GM12891 (cell line): ENCODE measurements around the gene CXCR1.

Experiments
- PAX5 ChIP-seq: IDR thresholded peaks from 2 replicates; pipeline ENCODE4 v1.6.1; 2011; ENCODE audit warnings: low read length, moderate library complexity, mild to moderate bottlenecking; ENCODE audit not compliant: insufficient read depth, severe bottlenecking
- POLR2A ChIP-seq: IDR thresholded peaks from 2 replicates; pipeline ENCODE4 v1.6.1; 2011; ENCODE audit warnings: low read depth, low read length, control low read depth
- POLR2AphosphoS5 ChIP-seq: IDR thresholded peaks from 2 replicates; pipeline ENCODE4 v1.6.1; 2011; ENCODE audit warnings: low read depth, low read length, control low read depth
- POU2F2 ChIP-seq: IDR thresholded peaks from 2 replicates; pipeline ENCODE4 v1.6.1; 2011; ENCODE audit warnings: low read depth, mild to moderate bottlenecking, control low read depth, low read length, moderate library complexity
- SPI1 ChIP-seq: IDR thresholded peaks from 2 replicates; pipeline ENCODE4 v1.6.1; 2011; ENCODE audit warnings: low read depth, low read length, control low read depth

DNA sequence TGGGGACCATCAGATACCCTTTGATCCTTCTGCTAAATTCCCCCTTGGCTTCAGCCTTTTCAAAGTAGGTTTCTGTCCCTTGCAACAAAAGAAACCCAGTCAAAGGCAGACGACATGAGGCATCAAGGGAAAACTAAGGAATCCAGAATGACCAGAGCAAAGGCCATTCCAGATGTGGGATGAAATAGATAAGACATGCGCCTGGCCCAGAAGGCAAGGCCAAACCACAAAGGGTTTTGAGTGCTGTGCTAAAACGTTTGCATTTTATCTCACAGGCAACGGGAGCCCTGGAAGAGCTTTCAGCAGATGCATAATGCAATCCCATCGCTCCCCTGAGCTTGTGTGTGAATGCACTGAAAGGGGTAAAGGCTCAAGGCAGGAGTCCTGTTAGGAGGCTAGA lies 17.7 kb downstream of the CXCR1 start:
- no peak for TF ChIP-seq SPI1
- no peak for TF ChIP-seq POLR2A
- TF ChIP-seq POLR2AphosphoS5 = no peak
- TF ChIP-seq PAX5 = no peak
- TF ChIP-seq POU2F2 = no peak
